Activated effector memory CD4-positive, alpha-beta T cell treated with anti-CD3 and anti-CD28 coated beads, Interleukin-2, amount 50 U/mL, for 16 hours (primary cell): ENCODE data around the gene UTP14C.
"Not testable (repeated sequence)": the region's sequence is repeated elsewhere in the genome, so short reads cannot be mapped to it uniquely, and the experiment has no call there.

Source experiments
- DNase-seq: peaks from one replicate; pipeline ENCODE4 v3.0.0-alpha.2; 2020

UTP14C gene

DNA sequence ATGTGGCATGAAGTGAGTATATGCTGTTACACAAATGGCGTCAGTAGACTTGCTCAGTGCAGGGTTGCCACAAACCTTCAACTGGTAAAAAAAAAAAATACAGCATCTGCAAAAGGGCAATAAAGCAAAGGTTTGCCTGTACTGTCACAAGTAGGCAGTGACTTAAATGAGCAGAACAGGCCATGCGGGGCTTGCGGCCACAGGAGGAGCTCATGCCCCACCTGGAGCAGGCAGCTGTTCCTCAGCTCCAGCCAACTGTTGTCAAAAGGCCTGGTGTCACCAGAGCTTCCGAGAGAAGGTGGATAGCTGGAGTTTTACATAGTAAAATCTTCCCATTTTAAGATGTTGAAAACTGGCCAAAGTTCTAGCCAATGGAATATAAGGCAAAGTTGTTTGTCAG lies 20.9 kb upstream of the UTP14C start:
- DNase-seq = no peak

DNA sequence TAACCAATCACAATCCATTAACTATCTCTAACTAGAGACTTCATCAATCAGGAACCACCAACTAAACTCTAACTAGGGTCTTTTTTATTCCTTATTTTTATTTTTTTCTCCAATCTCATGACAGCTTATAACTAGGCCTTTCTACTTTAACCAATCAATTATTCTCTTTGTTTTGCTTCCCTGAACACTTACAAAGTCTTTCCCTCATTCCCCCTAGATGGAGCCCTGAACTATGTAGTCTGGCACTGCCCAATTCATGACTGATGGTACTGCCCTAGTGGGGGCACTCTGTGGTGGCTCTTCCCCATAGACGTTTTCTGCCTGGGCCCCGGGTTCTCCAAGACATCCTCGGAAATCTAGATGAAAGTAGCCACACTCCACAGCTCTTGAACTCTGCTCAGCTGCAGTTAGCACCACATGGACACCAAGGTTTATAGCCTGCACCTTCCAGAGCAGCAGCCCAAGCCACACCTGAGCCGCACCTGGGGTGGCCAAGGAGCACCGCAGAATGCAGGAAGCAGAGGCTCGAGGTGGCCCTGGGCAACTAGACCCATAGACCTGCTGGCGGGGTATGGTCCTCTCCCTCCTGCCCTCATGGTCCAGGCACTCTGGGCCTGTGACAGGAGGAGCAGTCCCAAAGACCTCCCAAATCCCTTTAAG lies 19.9 kb upstream of the UTP14C start:
- DNase-seq = no peak

DNA sequence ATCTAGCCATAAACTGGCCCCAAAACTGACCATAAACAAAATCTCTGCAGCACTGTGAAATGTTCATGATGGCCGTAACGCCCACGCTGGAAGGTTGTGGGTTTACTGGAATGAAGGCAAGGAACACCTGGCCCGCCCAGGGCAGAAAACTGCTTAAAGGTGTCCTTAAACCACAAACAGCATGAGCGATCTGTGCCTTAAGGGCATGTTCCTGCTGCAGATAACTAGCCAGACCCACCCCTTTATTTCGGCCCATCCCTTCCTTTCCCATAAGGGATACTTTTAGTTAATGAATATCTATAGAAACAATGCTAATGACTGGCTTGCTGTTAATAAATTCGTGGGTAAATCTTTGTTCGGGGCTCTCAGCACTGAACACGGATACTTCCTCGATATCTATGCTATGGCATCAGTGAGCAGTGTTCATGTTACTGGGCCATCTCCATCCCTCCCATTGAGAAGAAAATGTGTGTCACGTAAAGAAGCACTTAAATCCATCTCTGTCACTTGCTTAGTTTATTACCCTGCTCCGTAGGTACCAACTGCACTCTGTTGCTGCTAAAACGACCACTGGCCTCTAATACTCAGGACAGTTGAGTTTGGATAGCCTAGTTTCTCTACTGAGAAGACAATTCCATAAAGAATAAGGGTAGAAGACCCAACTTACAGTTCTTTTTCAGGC lies 18.5 kb upstream of the UTP14C start:
- no peak for DNase-seq

DNA sequence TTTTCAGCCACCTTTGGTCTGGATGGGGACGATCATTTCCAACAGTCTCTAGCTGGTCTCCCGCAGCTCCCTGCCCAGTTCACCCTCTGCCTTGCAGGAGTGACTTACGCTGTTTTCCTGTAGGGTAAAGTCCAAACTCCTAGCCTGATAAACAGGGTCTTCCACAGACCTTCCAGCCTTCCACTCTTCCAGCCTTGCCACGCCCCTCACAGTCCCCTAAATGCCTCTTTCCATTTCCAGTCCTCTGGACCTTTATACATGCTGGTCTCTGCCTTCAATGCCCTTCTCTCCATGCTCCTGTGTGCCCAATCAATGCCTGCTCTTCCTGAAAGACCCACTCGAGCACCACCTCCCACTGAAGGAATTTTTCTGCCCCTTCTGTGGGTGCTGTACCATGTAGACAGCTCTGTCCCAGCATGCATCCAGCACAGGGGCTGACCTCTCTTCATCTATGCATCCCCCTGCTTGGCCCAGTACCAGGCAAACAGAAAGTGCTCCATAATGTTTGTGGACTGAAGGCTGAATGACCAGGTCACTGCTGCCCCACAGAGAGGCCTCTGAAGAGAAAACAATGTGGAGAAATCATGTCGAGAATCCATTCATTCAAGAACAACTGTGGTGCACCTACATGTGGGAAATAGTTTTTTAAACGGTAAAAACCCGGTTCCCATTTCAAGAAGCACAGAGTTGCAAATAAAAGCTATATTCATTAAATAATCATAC lies 17.8 kb upstream of the UTP14C start:
- DNase-seq = no peak

DNA sequence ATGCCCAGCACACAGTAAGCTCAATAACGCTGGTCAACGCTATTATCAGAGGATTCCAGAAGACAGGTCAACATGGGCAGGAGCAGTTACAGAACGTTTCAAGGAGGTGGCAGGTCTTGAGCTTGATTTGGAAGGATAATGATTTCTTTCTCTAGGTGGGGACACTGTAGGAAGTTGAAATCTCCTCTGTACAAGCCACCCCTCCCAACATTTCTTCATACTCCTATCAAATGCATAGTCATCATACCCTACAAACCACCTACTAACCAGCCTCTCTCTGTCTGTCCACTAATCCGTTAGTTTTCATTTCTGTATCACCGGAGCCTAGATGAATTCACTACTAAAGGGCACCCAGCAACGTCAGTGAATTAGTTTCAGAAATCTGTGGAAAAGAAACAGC lies 14.5 kb upstream of the UTP14C start:
- DNase-seq = no peak

DNA sequence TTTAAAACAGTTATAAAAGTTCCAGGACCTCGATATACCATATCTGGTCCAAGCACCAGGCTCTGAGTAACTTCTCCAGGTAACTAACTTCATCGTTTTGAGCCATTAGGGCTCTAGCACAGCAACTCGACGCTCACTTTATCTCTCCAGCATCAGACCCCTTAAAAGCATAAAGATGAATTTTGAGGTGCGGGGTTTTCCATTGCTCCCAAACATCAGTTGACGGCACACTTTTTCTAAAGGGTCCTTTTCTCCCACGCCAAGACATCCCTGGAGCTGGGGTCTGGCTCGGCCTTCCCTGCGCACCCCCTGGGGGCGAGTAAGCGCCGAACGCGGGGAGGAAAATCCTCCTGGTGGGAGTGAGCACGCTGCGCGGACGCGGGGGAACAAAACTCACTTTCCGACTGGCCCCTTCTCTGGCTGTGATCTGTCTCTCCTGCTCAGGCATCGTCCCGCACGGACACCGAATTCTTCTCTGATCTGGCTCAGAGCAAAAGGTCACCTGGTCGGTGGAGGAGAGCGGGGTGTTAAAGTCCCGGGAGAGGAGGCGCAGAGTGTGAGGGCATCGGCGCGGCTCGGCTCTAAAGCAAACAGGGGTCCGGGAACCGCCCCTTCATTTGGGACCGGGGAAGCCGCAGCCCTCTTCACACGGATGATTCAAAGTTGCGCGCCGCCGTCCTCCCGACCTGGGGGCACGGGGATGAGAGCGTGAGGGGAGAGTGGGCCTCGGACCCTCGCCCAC lies 13.4 kb upstream of the UTP14C start, which contains the start of gene ATP7B:
Gene ATP7B, minus strand, starts transcription at position 561 of the 742 bp plus-strand sequence. Its CDS starts 113 bp downstream, at position 448.
- DNase-seq = peak; percentile 67

DNA sequence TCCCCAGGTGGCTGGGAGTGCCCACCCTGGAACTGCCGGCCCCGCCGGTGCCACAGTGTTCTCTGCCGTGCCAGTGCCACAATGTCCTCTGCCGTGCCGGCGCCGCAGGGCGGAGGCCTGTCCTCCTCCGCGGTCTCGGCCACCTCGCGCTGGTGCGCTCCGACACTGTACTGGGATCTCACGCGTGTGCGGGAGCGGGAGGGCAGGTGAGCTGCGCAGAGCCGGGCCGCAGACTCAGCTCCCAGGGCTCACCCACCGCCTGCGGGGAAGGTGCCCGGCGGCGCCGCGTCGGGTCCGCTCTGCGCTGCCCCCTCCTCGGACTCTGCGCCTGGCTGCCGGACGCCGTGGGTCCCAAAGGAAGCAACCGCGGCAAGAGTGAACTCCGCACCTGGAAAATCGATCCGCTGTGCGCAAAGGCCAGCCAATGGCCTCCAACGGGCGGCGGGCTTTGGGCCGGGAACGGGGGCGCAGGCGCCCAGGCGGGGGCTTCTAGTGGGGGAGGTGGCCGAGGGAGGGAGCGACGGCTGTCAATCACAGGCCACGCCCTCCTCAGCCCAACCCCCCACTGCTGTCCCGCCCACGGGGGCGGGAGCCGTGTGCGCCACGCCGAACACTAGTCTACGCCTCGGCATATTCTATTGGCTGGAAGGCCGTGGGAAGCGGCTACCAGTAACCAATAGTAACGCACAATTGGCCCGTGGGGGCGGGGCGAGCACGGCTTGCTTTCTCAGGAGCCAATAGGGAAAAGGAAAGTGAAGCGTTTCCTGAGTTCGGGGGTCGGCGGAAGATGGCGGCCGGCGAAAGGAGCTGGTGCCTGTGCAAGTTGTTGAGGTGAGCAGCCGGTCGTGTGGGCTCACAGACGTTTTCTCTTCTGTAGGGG lies 12.6 kb upstream of the UTP14C start, which contains the start of gene ALG11:
Gene ALG11, plus strand, starts transcription at position 767 of the 880 bp plus-strand sequence. Its CDS starts 21 bp downstream, at position 788.
- DNase-seq = peak; percentile 100

DNA sequence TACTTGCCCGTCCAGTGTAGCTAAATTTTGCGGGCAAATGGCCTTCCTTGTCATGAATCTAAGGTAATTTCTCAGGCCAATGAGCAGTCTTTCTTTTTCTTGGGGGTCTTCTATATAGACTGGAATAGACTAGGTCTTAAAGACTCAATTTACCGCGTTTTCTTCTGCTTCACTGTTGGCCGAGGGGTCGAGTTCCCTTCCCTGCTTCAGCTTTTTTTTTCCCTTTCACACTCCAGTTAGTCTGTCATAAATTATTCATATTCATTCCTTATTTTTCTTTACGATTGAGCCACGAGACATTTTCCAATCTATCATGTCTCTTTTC lies 12.0 kb upstream of the UTP14C start:
- no peak for DNase-seq

DNA sequence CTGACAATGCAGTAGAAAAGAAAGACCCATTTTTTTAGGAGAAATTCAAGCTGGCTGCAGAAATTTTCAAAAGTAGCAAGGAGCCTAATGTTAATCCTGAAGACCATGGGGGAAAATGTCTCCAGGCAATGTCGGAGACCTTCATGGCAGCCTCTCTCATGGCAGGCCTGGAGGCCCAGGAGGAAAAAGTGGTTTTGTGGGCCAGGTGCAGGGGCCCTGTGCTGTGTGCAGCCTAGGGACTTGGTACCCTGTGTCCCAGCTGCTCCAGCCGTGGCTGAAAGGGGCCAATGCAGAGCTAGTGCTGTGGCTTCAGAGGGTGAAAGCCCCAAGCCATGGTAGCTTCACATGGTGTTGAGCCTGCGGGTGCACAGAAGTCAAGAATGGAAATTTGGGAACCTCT lies 8.2 kb upstream of the UTP14C start:
- DNase-seq = no peak

DNA sequence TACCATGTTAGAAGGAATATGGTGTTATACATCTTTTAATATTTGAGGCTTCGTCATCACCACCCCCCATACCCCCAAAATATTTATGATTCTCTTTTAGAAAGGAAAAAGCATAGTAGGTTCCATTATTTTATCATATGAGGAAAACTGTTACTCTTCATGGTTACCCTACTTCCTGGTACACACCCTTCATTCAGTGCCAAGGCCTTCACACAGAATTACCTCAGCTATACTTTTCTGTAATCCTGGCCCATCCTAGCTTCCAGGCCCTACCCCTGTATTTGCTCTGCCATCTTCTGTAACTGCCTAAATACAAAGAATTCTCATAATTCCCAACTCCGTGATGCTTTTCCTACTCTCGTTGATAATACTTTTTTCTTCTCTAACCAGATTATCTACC lies 4.3 kb upstream of the UTP14C start:
- DNase-seq = no peak

DNA sequence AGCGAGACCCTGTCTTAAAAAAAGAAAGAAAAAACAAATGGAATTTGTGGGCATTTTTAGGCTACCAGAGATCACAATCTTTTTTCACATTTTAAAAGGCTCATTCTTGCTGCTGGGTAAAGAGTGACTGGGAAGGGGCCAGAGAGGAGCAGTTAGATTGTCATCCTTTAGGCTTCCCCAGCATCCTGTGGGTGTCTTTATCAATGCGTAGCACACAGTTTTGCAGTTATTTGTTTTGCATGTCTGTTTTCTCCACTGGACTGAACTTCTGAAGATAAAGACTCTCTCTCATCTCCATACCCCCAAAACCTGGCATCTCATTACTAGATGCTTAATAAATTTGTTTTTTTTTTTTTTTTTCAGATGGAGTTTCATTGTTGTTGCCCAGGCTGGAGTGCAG lies 2.1 kb upstream of the UTP14C start:
- DNase-seq = no peak

DNA sequence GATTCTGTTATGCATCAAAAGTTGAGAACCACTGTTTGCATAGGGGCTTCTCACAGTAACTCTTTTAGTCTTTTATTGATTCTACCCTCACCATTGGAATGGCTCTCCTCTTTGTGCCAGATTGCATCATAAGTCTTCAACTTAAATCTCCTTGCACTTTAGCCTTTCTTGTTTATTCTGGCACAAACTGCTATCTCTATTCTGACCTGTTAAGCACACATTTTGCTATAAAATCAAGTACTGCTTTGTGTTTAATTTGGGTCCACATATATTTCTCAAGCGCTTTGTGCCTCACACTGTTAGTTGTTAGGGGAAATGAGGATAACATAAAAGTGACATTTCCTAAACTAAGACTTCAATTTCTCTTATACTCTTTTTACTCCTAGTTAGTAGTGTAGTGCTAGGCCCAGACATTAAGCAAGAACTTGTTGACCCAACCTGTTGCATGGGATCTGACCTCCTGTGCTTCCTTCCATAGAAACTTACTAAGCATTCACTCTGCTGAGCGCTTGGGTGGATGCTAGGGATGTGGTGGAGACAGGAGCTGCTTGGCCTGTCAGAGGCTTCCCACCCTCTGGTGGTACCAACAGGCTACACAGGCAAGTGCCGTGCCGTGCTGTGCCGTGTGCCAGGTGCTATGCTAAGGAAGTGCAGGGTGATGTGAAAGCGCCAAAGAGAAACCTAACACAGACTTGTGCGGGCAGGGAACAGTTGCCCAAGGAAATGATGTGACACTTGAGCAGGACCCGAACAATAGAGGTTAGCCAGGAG lies 1.2 kb downstream of the UTP14C start:
- no peak for DNase-seq

DNA sequence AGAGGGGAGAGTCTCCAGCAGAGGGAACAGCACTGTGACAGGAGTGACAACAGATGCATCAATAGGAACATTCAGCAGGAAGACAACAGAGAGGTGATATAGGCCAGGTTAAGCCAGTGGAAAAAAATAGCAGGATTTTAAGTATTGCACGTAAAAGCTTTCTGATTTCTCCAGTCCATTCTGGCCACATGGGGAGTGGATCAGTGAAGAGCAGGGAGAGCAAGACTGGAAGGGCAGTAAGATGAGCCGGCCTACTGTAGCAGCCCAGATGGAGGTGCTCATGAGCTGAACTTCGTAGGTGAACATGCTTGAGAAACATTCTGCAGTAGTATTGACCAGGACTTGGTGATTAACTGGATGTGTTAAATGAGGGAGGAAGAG lies 1.7 kb downstream of the UTP14C start:
- no peak for DNase-seq

DNA sequence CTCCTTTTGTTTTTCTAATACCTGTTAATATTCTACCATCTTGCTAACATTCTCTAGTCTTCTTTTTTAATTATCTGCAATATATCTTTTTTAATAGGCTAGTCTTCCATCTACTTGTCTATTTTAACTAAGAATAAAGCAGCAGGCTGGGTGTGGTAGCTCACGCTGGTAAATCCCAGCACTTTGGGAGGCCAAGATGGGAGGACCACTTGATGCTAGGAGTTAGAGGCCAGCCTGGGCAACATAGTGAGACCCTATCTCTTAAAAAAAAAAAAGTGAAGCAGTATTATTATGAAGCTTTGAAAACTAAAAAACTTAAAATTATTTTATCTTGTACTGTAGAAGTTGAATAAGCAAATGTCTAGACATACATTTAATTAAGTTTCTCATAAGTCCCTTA lies 3.3 kb downstream of the UTP14C start:
- DNase-seq = no peak

DNA sequence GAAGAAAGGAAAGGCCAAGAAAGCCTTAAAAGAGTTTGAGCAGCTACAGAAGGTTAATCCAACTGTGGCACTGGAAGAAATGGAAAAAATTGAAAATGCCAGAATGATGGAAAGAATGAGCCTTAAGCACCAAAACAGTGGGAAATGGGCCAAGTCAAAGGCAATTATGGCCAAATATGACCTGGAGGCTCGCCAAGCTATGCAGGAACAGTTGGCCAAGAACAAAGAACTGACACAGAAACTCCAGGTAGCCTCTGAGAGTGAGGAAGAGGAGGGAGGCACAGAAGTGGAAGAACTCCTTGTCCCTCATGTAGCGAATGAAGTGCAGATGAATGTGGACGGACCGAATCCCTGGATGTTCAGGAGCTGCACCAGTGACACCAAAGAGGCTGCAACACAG lies 5.1 kb downstream of the UTP14C start:
- no peak for DNase-seq

DNA sequence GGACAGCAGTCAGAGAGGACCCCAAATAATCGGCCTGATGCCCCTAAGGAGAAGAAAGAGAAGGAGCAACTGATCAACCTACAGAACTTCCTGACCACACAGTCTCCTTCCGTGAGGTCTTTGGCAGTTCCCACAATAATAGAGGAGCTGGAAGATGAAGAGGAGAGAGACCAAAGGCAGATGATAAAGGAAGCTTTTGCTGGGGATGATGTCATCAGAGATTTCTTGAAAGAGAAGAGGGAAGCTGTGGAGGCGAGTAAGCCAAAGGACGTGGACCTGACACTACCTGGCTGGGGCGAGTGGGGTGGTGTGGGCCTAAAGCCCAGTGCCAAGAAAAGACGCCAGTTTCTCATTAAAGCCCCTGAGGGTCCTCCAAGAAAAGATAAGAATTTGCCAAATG lies 5.9 kb downstream of the UTP14C start:
- DNase-seq = not testable (repeated sequence)

DNA sequence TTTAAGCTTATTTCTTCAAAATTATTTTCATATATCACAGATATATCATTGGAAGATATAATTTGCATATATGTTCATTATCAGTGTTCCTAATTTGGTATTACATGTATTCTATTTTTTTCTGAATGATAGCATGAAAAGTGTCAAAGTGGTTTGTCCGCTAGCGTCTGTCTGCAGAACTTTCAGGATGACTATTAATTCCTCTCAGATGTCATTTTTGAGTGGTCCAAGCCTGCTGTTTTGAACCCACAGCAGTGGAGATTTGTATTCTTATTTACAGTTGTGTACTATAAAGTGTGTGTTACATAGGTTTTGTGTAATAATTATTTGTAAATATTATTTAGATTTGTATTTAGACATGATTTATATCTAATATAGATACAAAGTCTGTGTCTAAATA lies 8.5 kb downstream of the UTP14C start:
- DNase-seq = no peak

DNA sequence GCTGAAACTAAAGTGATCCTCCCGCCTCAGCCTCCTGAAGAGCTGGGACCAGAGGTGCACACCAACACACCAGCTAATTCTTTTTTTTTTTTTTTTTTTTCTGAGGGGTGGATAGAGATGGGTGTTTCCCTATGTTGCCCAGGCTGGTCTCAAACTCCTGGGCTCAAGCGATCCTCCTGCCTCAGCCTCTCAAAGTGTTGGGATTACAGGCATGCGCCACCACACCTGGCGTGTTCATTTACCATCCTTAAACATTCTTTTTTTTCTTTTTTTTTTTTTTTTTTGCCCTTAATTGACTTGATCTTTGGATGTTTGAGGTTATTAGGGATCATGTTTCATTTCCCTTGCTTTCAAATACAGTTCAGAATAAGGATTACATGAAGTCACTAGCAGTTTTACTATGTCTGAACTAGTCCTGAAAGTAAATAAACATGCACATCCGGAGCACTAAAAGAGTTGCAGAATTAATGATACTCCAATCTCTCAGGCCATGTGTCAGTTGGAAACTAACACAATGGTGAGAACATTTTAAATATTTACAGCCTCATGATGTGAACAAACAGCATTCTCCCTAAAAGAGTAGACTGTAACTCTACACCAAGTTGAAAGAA lies 10.2 kb downstream of the UTP14C start:
- no peak for DNase-seq

DNA sequence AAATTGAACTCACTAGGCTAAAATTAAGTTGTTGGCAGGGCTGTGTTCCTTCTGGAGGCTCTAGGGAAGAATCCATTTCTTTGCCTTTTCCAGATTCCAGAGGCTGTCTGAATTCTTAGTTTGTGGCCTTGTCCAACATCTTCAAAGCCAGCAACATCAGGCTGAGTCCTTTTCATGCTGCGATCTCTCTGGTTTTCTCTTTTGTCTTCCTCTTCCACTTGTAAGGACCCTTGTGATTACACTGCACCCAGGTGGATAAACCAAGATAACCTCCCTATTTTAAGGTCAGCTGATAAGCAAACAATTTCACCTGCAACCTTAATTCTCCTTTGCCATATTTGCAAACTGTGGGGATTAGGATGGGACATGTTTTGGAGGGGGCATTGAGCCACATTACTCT lies 11.5 kb downstream of the UTP14C start:
- no peak for DNase-seq

DNA sequence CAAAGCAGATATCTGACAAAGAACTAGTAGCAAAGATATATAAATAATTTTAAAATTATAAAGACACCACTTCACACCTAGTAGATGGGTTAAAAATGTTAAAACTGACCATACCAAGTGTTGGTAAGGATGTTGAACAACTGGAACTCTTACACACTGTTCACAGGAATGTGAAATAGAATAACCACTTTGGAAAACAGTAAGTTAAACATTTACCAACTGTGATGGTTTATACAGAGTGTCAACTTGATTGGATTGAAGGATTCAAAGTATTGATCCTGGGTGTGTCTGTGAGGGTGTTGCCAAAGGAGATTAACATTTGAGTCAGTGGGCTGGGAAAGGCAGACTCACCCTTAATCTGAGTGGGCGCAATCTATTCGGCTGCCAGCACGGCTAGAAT lies 19.2 kb downstream of the UTP14C start:
- no peak for DNase-seq

DNA sequence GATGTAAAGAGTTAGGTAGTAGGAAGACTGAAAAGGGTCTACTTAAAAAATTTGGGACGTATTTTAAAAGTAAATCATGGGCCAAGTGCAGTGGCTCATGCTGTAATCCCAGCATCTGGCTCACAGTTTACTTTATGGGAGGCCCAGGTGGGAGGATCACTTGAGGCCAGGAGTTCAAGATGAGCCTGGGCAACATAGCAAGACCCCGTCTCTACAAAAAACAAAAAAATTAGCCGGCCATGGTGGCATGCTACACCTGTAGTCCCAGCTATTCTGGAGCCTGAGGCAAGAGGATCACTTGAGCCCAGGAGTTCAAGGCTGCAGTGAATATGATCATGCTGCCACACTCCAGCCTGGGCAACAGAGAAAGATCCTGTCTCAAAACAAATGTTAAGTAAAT lies 23.0 kb downstream of the UTP14C start:
- no peak for DNase-seq
